ENCODE data around the gene CEP57L1. TPM values are rescaled to one million over a fixed set of nuclear protein-coding genes. Genes with fewer than 3 reads are reported as not detected.
A peak's percentile ranks its signal among the peaks of the same experiment; 100 is the strongest.

CEP57L1 gene
- total RNA-seq (ENCODE audit: unreplicated experiment): 11.0 TPM
- long read RNA-seq, partial matches to known transcripts: 0 of 2 reads
- long read RNA-seq, other reads (novel, unspliced or antisense): 2 of 2 reads

GRCh38 chr6:109095036-109095834, at the start of gene CEP57L1:
CEP57L1 (plus strand) TSS chr6:109095507; CDS start chr6:109145222, 49,715 bp downstream.
- DNase-seq (ENCODE audit: low spot score): peak; percentile 99
- Mint-ChIP-seq H3K36me3 (ENCODE audit: low read depth, unreplicated experiment) (peaks cover 3% of the 10 kb centered on the region), H3K4me1 (ENCODE audit: unreplicated experiment) (peaks cover 23% of the 10 kb centered on the region), H3K9me3 (ENCODE audit: unreplicated experiment) (no peaks in the 10 kb centered on the region), H3K27me3 (ENCODE audit: unreplicated experiment) (no peaks in the 10 kb centered on the region), H3K4me3 (ENCODE audit: unreplicated experiment) (peak within 1 kb of the TSS; percentile 94), H3K27ac (ENCODE audit: unreplicated experiment) (peak within 1 kb of the TSS; percentile 96)
- TF ChIP-seq, protein P1, sequence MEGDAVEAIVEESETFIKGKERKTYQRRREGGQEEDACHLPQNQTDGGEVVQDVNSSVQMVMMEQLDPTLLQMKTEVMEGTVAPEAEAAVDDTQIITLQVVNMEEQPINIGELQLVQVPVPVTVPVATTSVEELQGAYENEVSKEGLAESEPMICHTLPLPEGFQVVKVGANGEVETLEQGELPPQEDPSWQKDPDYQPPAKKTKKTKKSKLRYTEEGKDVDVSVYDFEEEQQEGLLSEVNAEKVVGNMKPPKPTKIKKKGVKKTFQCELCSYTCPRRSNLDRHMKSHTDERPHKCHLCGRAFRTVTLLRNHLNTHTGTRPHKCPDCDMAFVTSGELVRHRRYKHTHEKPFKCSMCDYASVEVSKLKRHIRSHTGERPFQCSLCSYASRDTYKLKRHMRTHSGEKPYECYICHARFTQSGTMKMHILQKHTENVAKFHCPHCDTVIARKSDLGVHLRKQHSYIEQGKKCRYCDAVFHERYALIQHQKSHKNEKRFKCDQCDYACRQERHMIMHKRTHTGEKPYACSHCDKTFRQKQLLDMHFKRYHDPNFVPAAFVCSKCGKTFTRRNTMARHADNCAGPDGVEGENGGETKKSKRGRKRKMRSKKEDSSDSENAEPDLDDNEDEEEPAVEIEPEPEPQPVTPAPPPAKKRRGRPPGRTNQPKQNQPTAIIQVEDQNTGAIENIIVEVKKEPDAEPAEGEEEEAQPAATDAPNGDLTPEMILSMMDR (IDR thresholded peaks at IDR 0.05; ENCODE audit: unreplicated experiment): no peak

GRCh38 chr6:109048176-109048575, 47.1 kb upstream of the CEP57L1 start:
- Mint-ChIP-seq H3K9me3 (ENCODE audit: unreplicated experiment) (no peaks in the 10 kb centered on the region), H3K36me3 (ENCODE audit: low read depth, unreplicated experiment) (peaks cover 5% of the 10 kb centered on the region), H3K27ac (ENCODE audit: unreplicated experiment) (no peak overlapping the region), H3K4me1 (ENCODE audit: unreplicated experiment) (no peaks in the 10 kb centered on the region), H3K4me3 (ENCODE audit: unreplicated experiment) (no peak overlapping the region), H3K27me3 (ENCODE audit: unreplicated experiment) (peaks cover 8% of the 10 kb centered on the region)
- TF ChIP-seq, protein P1 (IDR thresholded peaks at IDR 0.05; ENCODE audit: unreplicated experiment): no peak
- no peak for DNase-seq (ENCODE audit: low spot score)

DNA sequence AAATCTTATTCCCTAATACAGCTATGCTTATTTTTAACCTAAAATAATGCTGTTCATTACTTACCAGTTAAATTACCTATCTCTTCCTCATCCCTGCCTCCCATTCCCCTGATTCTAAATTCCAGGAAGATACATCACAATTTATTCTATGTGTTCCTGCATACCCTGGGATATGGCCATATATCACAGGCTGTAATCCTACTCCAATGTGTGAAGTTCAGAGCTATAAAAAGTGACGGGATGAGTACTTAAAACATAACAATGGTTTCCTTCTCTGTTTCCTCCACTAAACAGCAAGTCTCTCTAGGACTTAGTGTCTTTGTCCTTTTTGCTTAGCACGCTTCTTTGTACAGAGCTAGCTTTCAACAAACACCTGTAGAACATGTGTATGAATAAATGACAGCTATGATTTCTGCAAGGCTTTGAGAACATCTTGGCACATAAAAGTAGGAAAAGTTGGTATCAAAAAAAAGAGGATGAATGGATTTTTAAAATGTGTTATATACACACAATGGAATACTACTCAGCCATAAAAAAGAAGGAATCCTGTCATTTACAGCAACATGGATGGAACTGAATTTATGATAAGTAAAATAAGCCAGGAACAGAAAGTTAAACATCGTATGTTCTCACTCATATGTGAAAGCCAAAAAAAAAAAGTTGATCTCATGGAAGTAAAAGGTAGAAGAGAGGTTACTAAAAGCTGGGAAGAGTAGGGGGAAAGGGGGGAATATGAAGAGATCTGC, 46.5 kb upstream of the CEP57L1 start:
- DNase-seq (ENCODE audit: low spot score): no peak
- no peak overlapping the region for H3K27ac Mint-ChIP-seq (ENCODE audit: unreplicated experiment)
- no peaks in the 10 kb centered on the region for H3K4me1 Mint-ChIP-seq (ENCODE audit: unreplicated experiment)
- H3K36me3 Mint-ChIP-seq (ENCODE audit: low read depth, unreplicated experiment): peaks cover 5% of the 10 kb centered on the region
- TF ChIP-seq, protein P1 (IDR thresholded peaks at IDR 0.05; ENCODE audit: unreplicated experiment): no peak
- H3K9me3 Mint-ChIP-seq (ENCODE audit: unreplicated experiment): no peaks in the 10 kb centered on the region
- H3K4me3 Mint-ChIP-seq (ENCODE audit: unreplicated experiment): no peak overlapping the region
- H3K27me3 Mint-ChIP-seq (ENCODE audit: unreplicated experiment): peaks cover 8% of the 10 kb centered on the region

DNA sequence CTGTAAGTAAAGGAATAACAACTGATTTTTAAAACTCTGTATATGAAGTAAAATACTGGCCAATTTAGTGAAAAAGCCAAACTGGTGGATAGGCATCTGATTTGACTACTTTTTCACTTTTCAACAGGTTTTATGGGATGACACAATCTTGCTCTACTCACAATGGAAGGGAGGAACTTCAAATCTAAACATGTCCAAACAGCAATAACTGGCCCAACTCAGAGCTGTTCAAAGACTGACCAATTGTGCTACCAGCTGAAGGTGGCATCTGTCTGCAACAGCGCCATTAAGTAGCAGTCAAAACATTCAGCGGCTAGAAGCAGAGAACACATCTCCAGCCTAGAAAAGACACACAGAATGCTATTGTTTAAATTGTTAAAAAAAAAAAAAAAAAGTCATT, 45.3 kb upstream of the CEP57L1 start:
- Mint-ChIP-seq H3K4me3 (ENCODE audit: unreplicated experiment) (no peak overlapping the region), H3K9me3 (ENCODE audit: unreplicated experiment) (no peaks in the 10 kb centered on the region), H3K27me3 (ENCODE audit: unreplicated experiment) (peaks cover 7% of the 10 kb centered on the region), H3K4me1 (ENCODE audit: unreplicated experiment) (no peaks in the 10 kb centered on the region), H3K36me3 (ENCODE audit: low read depth, unreplicated experiment) (peaks cover 5% of the 10 kb centered on the region), H3K27ac (ENCODE audit: unreplicated experiment) (no peak overlapping the region)
- TF ChIP-seq, protein P1 (IDR thresholded peaks at IDR 0.05; ENCODE audit: unreplicated experiment): no peak
- no peak for DNase-seq (ENCODE audit: low spot score)
